ENCODE data around the gene HPGD. TPM values are rescaled to one million over a fixed set of nuclear protein-coding genes. Genes with fewer than 3 reads are reported as not detected.

The HPGD gene
- polyA plus RNA-seq, 1 of the 3 experiments (the other 2 are of a cell fraction): not detected

DNA sequence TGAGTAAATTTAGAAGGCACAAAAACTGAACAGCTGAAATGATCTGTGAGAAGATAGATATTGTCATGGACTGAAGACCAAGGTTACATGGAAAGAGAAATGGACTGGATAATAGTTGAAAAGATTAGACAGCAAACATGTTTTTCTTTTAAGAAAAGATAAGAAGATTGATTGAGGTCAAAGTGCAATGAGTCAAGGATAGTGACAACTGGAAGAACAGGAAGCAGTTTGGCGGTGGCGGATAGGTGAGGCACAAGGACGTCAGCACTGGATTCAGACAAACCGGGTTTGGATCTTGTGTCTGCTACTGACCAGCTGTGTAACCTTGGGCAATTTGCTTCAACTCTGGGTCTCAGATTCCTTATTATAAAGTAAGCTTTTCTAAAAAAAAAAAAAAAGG, 2.0 kb upstream of the HPGD start:
- no peak for DNase-seq
- Histone ChIP-seq H3K9me3 (no peaks in the 10 kb centered on the region), H3K9me2 (no peaks in the 10 kb centered on the region), H3K4me1 (ENCODE audit: control insufficient read depth in 1 of 2, insufficient read depth in 2 of 2, low read depth in 1 of 2, low read length in 1 of 2) (peaks cover 0 to 11% of the 10 kb centered on the region in 2 experiments; a peak in 2 of 4 replicates), H3K9ac (no peak overlapping the region), H3K36me3 (replicated peaks in 1 of 2; ENCODE audit: control insufficient read depth in 1 of 2, insufficient read depth in 2 of 2, low read length in 1 of 2) (no peaks in the 10 kb centered on the region), H3F3A (replicated peaks; ENCODE audit: insufficient read depth) (no peaks in the 10 kb centered on the region), H3K4me2 (no peak overlapping the region), H3K79me2 (ENCODE audit: insufficient read depth) (no peaks in the 10 kb centered on the region), H4K20me1 (ENCODE audit: insufficient read depth) (no peaks in the 10 kb centered on the region), H2AFZ (ENCODE audit: low read depth) (no peak overlapping the region), H3K27me3 (ENCODE audit: insufficient read depth) (peaks cover 33% of the 10 kb centered on the region), H3K27ac (ENCODE audit: low read depth in 2 of 2, low read length in 1 of 2) (no peak overlapping the region), H3K4me3 (ENCODE audit: low read depth in 2 of 2, low read length in 1 of 2) (no peak overlapping the region)
- ChIA-PET CTCF (interaction anchor here (0.9 kb wide), 1 partner anchor 39 kb away, joined by 3 read pairs; no protein-coding TSS in a partner anchor), POLR2A (no interaction called here)
- no peak for TF ChIP-seq YY1 (IDR thresholded peaks at IDR 0.05; ENCODE audit: low read depth)
- TF ChIP-seq NRF1 (IDR thresholded peaks at IDR 0.05; ENCODE audit: low read depth, low read length): no peak
- no peak for TF ChIP-seq RCOR1 (IDR thresholded peaks at IDR 0.05; ENCODE audit: low read length)
- no peak for TF ChIP-seq FOXM1 (IDR thresholded peaks at IDR 0.05; ENCODE audit: low read depth)
- TF ChIP-seq TAF1 (IDR thresholded peaks at IDR 0.05; ENCODE audit: borderline replicate concordance, low read depth, low read length): no peak
- no peak for TF ChIP-seq FOSL2 (IDR thresholded peaks at IDR 0.05; ENCODE audit: borderline replicate concordance, low read depth)
- no peak for TF ChIP-seq CHD2 (IDR thresholded peaks at IDR 0.05; ENCODE audit: low read length, partially characterized antibody)
- no peak for TF ChIP-seq RAD21 (IDR thresholded peaks at IDR 0.05; ENCODE audit: low read length)
- WGBS (ENCODE audit: low lambda C conversion rate): 42% methylated on average over 4 of the region's 4 CpGs

DNA sequence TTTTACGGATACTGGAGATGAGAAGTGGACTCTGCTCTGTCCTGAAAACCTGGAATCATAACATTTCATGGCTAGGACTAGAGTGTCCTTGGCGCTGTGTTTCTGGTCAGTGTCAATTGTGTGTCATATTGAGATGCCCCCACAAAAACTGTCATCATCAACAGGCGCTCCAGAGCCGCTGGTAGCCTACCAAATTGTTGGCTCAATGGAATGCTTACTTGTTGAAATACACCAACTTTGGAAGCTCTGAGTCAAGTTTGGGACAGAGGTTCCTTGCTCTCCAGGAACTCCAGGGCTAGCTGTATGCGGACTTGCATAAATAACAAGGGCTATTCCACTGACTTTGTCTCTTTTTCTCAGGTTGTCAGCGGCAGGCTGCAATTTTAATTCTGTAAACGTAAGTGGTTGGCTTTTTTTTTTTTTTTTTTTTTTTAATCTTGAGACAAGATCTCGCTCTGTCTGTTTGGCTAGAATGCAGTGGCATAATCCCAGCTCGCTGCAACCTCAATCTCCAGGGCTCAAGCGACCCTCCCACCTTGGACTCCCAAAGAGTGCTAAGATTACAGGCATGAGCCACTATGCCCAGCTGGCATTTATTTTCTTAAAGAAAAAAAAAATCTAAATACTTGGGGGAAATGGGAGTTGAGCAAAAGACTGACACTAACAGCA, 871 bp upstream of the HPGD start:
- Histone ChIP-seq H3K4me2 (peak overlapping the region; percentile 89), H3K79me2 (ENCODE audit: insufficient read depth) (no peaks in the 10 kb centered on the region), H3K27ac (ENCODE audit: low read depth in 2 of 2, low read length in 1 of 2) (no peak overlapping the region), H3K36me3 (replicated peaks in 1 of 2; ENCODE audit: control insufficient read depth in 1 of 2, insufficient read depth in 2 of 2, low read length in 1 of 2) (no peaks in the 10 kb centered on the region), H2AFZ (ENCODE audit: low read depth) (no peak overlapping the region), H3K9me3 (no peaks in the 10 kb centered on the region), H3K4me1 (ENCODE audit: control insufficient read depth in 1 of 2, insufficient read depth in 2 of 2, low read depth in 1 of 2, low read length in 1 of 2) (peaks cover 0 to 11% of the 10 kb centered on the region in 2 experiments; a peak in 2 of 4 replicates), H3K27me3 (ENCODE audit: insufficient read depth) (peaks cover 33% of the 10 kb centered on the region), H3F3A (replicated peaks; ENCODE audit: insufficient read depth) (no peaks in the 10 kb centered on the region), H3K9ac (no peak overlapping the region), H4K20me1 (ENCODE audit: insufficient read depth) (no peaks in the 10 kb centered on the region), H3K4me3 (ENCODE audit: low read depth in 2 of 2, low read length in 1 of 2) (peak overlapping the region; percentile 46 to 52), H3K9me2 (no peaks in the 10 kb centered on the region)
- WGBS (ENCODE audit: low lambda C conversion rate): 4% methylated on average over 10 of the region's 10 CpGs
- TF ChIP-seq, protein P1, sequence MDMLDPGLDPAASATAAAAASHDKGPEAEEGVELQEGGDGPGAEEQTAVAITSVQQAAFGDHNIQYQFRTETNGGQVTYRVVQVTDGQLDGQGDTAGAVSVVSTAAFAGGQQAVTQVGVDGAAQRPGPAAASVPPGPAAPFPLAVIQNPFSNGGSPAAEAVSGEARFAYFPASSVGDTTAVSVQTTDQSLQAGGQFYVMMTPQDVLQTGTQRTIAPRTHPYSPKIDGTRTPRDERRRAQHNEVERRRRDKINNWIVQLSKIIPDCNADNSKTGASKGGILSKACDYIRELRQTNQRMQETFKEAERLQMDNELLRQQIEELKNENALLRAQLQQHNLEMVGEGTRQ (IDR thresholded peaks at IDR 0.05; ENCODE audit: borderline replicate concordance, low read depth, low read length): no peak
- TF ChIP-seq RAD21 (IDR thresholded peaks at IDR 0.05; ENCODE audit: low read length) (no peak), JUND (IDR thresholded peaks at IDR 0.05) (no peak), FOSL2 (IDR thresholded peaks at IDR 0.05; ENCODE audit: borderline replicate concordance, low read depth) (no peak), NFIC (IDR thresholded peaks at IDR 0.05; ENCODE audit: borderline replicate concordance) (no peak), MXI1 (IDR thresholded peaks at IDR 0.05; ENCODE audit: low read depth, low read length) (no peak)
- TF ChIP-seq, protein P2, sequence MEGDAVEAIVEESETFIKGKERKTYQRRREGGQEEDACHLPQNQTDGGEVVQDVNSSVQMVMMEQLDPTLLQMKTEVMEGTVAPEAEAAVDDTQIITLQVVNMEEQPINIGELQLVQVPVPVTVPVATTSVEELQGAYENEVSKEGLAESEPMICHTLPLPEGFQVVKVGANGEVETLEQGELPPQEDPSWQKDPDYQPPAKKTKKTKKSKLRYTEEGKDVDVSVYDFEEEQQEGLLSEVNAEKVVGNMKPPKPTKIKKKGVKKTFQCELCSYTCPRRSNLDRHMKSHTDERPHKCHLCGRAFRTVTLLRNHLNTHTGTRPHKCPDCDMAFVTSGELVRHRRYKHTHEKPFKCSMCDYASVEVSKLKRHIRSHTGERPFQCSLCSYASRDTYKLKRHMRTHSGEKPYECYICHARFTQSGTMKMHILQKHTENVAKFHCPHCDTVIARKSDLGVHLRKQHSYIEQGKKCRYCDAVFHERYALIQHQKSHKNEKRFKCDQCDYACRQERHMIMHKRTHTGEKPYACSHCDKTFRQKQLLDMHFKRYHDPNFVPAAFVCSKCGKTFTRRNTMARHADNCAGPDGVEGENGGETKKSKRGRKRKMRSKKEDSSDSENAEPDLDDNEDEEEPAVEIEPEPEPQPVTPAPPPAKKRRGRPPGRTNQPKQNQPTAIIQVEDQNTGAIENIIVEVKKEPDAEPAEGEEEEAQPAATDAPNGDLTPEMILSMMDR (IDR thresholded peaks at IDR 0.05): no peak
- TF ChIP-seq, protein P3, sequence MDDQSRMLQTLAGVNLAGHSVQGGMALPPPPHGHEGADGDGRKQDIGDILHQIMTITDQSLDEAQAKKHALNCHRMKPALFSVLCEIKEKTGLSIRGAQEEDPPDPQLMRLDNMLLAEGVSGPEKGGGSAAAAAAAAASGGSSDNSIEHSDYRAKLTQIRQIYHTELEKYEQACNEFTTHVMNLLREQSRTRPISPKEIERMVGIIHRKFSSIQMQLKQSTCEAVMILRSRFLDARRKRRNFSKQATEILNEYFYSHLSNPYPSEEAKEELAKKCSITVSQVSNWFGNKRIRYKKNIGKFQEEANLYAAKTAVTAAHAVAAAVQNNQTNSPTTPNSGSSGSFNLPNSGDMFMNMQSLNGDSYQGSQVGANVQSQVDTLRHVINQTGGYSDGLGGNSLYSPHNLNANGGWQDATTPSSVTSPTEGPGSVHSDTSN (IDR thresholded peaks at IDR 0.05): no peak
- DNase-seq: no peak
- ChIA-PET CTCF (interaction anchor here (1.0 to 1.8 kb wide), 2 partner anchors 9 to 109 kb away, joined by 4 read pairs; no protein-coding TSS in a partner anchor), POLR2A (no interaction called here)

All from SK-N-SH (cell line).